Measurements from ENCODE around the gene UGCG.
A peak's percentile ranks its signal among the peaks of the same experiment; 100 is the strongest.
"Not testable (repeated sequence)": the region's sequence is repeated elsewhere in the genome, so short reads cannot be mapped to it uniquely, and the experiment has no call there.

The UGCG gene

DNA sequence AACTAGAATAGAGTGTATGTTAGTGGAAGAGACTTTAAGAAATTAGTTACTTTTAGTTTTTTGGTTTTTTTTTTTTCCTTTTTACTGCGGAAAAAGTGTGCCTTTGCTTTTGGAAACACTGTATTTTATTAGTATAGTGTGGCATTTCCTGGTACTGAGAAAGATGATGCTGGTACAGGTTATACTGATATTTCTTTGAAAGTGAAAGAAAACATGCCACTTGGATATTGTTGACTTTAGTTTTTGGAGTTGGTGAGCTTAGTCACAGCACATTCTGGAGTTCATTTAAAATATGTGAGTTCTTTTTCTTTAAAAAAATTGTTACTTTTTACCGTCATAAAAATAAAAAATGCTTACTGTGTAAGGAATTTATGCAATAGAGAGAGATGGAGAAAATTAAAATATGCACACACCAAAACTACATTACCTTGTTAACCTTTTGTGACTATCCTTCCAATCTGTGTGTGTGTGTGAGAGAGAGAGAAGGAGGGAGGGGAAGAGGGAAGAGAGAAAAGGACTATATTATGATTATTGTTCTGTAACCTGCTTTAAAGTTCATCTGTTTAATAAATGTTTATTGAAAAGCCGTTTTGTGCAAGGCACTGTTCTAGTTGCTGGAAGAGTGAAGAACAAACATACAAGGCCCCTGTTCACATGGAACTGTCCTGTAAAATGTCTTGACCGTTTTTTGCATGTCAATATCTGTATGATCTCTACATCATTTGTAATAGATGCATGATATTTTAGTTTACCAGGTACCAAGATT, 1.9 kb downstream of the UGCG start:
- no peak for DNase-seq (ENCODE audit: low read depth)
- TF ChIP-seq, protein P1, sequence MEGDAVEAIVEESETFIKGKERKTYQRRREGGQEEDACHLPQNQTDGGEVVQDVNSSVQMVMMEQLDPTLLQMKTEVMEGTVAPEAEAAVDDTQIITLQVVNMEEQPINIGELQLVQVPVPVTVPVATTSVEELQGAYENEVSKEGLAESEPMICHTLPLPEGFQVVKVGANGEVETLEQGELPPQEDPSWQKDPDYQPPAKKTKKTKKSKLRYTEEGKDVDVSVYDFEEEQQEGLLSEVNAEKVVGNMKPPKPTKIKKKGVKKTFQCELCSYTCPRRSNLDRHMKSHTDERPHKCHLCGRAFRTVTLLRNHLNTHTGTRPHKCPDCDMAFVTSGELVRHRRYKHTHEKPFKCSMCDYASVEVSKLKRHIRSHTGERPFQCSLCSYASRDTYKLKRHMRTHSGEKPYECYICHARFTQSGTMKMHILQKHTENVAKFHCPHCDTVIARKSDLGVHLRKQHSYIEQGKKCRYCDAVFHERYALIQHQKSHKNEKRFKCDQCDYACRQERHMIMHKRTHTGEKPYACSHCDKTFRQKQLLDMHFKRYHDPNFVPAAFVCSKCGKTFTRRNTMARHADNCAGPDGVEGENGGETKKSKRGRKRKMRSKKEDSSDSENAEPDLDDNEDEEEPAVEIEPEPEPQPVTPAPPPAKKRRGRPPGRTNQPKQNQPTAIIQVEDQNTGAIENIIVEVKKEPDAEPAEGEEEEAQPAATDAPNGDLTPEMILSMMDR (IDR thresholded peaks at IDR 0.05; ENCODE audit: control insufficient read depth, insufficient read depth, low read depth, low read length, missing control alignments): no peak
- peak overlapping the region; percentile 99 for H3K4me3 ChIP-seq (ENCODE audit: control insufficient read depth, low read depth, low read length)

DNA sequence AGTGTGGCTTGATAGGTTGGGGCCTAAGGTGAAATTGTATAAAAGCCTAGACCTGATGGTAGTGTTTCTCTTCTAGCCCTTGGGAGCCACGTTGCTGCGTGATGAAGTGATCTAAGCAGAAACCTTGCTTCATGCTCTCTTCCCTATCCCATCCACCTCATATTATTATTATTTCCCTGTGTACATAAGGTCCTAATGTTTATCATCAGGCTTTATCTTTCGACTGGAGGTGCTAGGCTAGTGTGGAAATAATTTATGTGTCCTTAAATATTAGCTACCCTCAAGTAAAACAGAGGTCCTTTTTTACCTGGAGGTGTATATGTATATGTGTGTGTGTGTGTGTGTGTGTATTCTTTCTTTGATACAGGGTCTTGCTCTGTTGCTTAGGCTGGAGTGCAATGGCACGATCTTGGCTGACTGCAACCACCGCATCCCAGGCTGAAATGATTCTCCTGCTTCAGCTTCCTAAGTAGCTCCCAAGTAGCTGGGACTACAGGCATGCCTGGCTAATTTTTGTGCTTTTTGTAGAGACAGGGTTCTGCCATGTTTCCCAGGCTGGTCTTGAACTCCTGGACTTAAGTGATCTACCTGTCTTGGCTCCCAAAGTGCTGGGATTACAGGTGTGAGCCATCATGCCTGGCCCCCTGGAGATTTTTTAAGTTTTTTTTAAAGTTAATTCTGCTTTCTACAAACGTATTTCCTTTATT, 3.7 kb downstream of the UGCG start:
- H3K4me3 ChIP-seq (ENCODE audit: control insufficient read depth, low read depth, low read length): peak overlapping the region; percentile 99
- TF ChIP-seq, protein P1 (IDR thresholded peaks at IDR 0.05; ENCODE audit: control insufficient read depth, insufficient read depth, low read depth, low read length, missing control alignments): no peak
- DNase-seq (ENCODE audit: low read depth): no peak

DNA sequence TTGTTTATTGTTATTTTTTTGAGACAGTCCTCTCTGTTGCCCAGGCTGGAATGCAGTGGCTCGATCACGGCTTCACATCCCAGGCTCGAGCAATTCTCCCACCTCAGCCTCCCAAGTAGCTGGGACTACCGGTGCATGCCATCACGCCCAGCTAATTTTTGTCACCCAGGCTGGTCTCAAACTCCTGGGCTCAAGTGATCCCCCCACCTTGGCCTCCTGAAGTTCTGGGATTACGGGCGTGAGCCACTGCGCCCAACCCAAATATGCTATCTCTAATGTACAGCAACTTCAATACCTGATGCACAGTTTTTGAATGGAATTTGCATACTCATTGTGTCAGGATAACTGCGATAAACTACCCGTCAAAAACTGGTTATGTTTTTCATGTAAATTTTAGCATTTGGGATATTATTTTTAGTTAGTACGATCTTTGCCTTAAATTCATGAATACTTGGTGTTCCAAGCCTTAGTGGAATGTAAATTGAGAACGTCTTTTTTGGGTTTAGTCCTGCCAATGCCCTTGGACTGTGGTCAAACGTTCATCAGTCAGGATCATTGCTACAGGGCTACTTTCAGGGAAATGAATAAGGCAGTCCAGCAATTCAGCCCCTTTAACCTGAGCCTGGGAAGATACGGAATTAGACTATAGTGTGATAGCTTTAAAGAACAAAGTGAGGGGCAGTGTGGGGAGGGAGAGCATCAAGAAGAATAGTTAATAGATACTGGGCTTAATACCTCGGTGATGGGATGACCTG, 4.4 kb downstream of the UGCG start:
- TF ChIP-seq, protein P1 (IDR thresholded peaks at IDR 0.05; ENCODE audit: control insufficient read depth, insufficient read depth, low read depth, low read length, missing control alignments): no peak
- no peak for DNase-seq (ENCODE audit: low read depth)
- peak overlapping the region; percentile 99 for H3K4me3 ChIP-seq (ENCODE audit: control insufficient read depth, low read depth, low read length)

DNA sequence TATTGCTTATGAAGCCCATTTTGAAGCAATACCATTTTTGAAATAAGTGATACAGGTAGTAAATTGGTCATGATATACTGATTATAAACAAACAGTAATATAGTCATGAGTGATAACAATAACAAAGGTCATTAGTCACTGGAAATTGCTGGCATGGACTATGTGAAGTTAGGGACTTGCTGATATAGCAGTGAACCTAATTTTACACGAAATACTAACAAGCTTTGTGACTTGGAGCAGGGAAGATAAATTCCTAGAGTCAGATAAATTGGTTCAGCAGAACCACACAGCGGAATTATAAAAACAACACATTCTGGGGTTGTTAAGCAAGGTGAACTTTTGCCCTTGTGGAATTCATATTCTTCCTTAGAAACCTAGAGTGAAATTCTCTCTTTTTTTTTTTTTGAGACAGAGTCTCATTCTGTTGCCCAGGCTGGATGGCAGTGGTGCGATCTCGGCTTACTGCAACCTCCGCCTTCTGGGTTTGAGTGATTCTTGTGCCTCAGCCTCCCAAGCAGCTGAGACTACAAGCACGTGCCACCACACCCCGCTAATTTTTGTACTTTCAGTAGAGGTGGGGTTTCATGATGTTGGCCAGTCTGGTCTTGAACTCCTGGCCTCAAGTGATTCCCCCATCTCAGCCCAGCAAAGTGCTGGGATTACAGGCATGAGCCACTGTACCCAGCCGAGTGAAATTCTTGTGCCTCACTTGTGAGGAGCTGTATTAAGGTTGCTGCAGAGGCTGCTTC, 6.0 kb downstream of the UGCG start:
- no peak for DNase-seq (ENCODE audit: low read depth)
- H3K4me3 ChIP-seq (ENCODE audit: control insufficient read depth, low read depth, low read length): no peak overlapping the region; the same call in none of the 2 replicates
- TF ChIP-seq, protein P1 (IDR thresholded peaks at IDR 0.05; ENCODE audit: control insufficient read depth, insufficient read depth, low read depth, low read length, missing control alignments): no peak

DNA sequence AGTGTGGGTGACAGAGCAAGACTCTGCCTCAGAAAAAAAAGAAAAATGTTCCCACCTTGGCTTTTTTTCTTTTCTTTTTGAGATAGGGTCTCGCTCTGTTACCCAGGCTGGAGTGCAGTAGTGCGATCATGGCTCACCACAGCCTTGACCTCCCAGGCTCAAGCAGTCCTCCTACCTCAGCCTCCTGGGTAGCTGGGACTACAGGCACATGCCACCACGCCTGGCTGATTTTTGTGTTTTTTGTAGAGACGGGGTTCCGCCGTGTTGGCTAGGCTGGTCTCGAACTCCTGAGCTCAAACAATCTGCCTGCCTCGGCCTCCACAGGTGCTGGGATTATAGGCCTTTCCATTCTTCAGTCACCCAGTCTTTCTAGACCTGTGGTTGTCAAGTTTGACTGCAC, 6.9 kb downstream of the UGCG start:
- not testable (repeated sequence) for H3K4me3 ChIP-seq (ENCODE audit: control insufficient read depth, low read depth, low read length); DNase-seq (ENCODE audit: low read depth)

DNA sequence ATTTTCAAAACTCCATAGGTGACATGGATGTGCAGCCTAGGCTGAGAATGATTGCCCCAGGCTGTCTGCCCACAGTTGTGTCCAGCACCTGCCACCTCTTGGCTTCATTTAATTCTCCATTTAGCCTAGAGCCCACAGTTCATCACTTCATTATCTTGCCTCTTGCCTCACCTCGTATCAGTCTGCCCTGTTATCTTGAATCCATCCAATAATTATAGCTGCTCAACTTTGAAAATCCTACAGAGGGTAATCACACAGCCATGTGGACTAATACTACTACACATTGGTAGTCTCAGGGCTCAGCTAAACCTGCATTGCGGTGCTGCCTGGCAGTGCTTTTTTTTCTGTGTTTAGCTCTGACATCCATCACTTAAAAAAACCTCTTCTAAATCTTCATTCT, 7.4 kb downstream of the UGCG start:
- TF ChIP-seq, protein P1 (IDR thresholded peaks at IDR 0.05; ENCODE audit: control insufficient read depth, insufficient read depth, low read depth, low read length, missing control alignments): no peak
- no peak overlapping the region for H3K4me3 ChIP-seq (ENCODE audit: control insufficient read depth, low read depth, low read length)

More for the DNA sequence above, 7.4 kb downstream of the UGCG start:
- no peak for DNase-seq (ENCODE audit: low read depth)
